GM23338 (cell line): ENCODE data around the gene CCR5. TPM values are rescaled to one million over a fixed set of nuclear protein-coding genes. Genes with fewer than 3 reads are reported as not detected.

Source experiments
- ATAC-seq: fragments of 200-7000 bp; cut with Tn5 transposase; 3 replicates; pipeline ENCODE4 v1.9.1; 2020
- DNase-seq: peaks from one replicate; pipeline ENCODE4 v3.0.0-alpha.2; 2015; ENCODE audit warnings: low spot score
- H2AFZ ChIP-seq: fragments of 200-600 bp; sonication (generic); 2 replicates; pipeline ENCODE4 v1.8.0; 2016; ENCODE audit warnings: antibody characterized with exemption, mild to moderate bottlenecking, moderate library complexity
- H3F3A ChIP-seq: fragments of 200-600 bp; sonication (generic); replicated peaks from 2 replicates; pipeline ENCODE4 v1.8.0; 2017; ENCODE audit warnings: antibody characterized with exemption, mixed run types, low read depth
- H3K27ac ChIP-seq: fragments of 200-600 bp; sonication (generic); 2 replicates; pipeline ENCODE4 v1.6.1; 2016; ENCODE audit warnings: low read depth
- H3K27me3 ChIP-seq: fragments of 200-600 bp; sonication (generic); 2 replicates; pipeline ENCODE4 v1.8.0; 2016; ENCODE audit warnings: mild to moderate bottlenecking, mixed run types, moderate library complexity; ENCODE audit not compliant: insufficient read depth
- H3K36me3 ChIP-seq: fragments of 200-600 bp; sonication (generic); 2 replicates; pipeline ENCODE4 v1.8.0; 2016; ENCODE audit warnings: mild to moderate bottlenecking; ENCODE audit not compliant: insufficient read depth
- H3K4me1 ChIP-seq: fragments of 200-600 bp; sonication (generic); 2 replicates; pipeline ENCODE4 v1.8.0; 2016; ENCODE audit warnings: mild to moderate bottlenecking, moderate library complexity; ENCODE audit not compliant: insufficient read depth
- H3K4me2 ChIP-seq: fragments of 200-600 bp; sonication (generic); 2 replicates; pipeline ENCODE4 v1.7.1; 2017; ENCODE audit warnings: mixed run types
- H3K4me3 ChIP-seq: fragments of 200-600 bp; sonication (generic); 2 replicates; pipeline ENCODE4 v1.6.1; 2016; ENCODE audit warnings: mixed run types
- H3K79me2 ChIP-seq: fragments of 200-600 bp; sonication (generic); replicated peaks from 2 replicates; pipeline ENCODE4 v1.8.0; 2017; ENCODE audit warnings: mild to moderate bottlenecking; ENCODE audit not compliant: insufficient read depth
- H3K9me2 ChIP-seq: fragments of 200-600 bp; sonication (generic); 2 replicates; pipeline ENCODE4 v1.8.0; 2017; ENCODE audit not compliant: insufficient read depth
- H4K20me1 ChIP-seq: fragments of 200-600 bp; sonication (generic); replicated peaks from 2 replicates; pipeline ENCODE4 v1.8.0; 2017; ENCODE audit warnings: mild to moderate bottlenecking; ENCODE audit not compliant: insufficient read depth
- H3K27ac Mint-ChIP-seq: 2 replicates; pipeline ENCODE4 v1.8.0; 2020; ENCODE audit warnings: inconsistent platforms, mild to moderate bottlenecking, moderate library complexity, mixed read lengths
- H3K27me3 Mint-ChIP-seq: 3 replicates; pipeline ENCODE4 v1.8.0; 2022; ENCODE audit warnings: low read depth, mild to moderate bottlenecking, moderate library complexity, mixed read lengths, inconsistent platforms; ENCODE audit not compliant: insufficient read depth, poor library complexity
- H3K36me3 Mint-ChIP-seq: 3 replicates; pipeline ENCODE4 v1.8.0; 2021; ENCODE audit warnings: low read depth, mild to moderate bottlenecking, inconsistent platforms, moderate library complexity, mixed read lengths
- H3K4me1 Mint-ChIP-seq: 3 replicates; pipeline ENCODE4 v1.8.0; 2020; ENCODE audit warnings: mild to moderate bottlenecking, inconsistent platforms, mixed read lengths
- H3K4me3 Mint-ChIP-seq: 3 replicates; pipeline ENCODE4 v1.8.0; 2021; ENCODE audit warnings: moderate library complexity, mild to moderate bottlenecking, inconsistent platforms, mixed read lengths
- H3K9me3 Mint-ChIP-seq: 3 replicates; pipeline ENCODE4 v1.8.0; 2020; ENCODE audit warnings: moderate library complexity, mild to moderate bottlenecking, inconsistent platforms, mixed read lengths
- JUNB ChIP-seq: IDR thresholded peaks from one replicate; pipeline ENCODE4 v1.6.1; 2016; ENCODE audit warnings: antibody characterized with exemption; ENCODE audit not compliant: unreplicated experiment
- NANOG ChIP-seq: IDR thresholded peaks from 2 replicates; pipeline ENCODE4 v1.6.1; 2016; ENCODE audit warnings: antibody characterized with exemption, borderline replicate concordance
- POLR2AphosphoS5 ChIP-seq: IDR thresholded peaks from 2 replicates; pipeline ENCODE4 v1.6.1; 2016; ENCODE audit warnings: antibody characterized with exemption, low read depth
- REST ChIP-seq: IDR thresholded peaks from one replicate; pipeline ENCODE4 v1.6.1; 2018; ENCODE audit warnings: antibody characterized with exemption; ENCODE audit not compliant: unreplicated experiment
- STAT1 ChIP-seq: IDR thresholded peaks from one replicate; pipeline ENCODE4 v1.6.1; 2016; ENCODE audit warnings: antibody characterized with exemption; ENCODE audit not compliant: unreplicated experiment
- ZNF331 ChIP-seq: fragments of 250-450 bp; sonication (Bioruptor Pico); IDR thresholded peaks from 2 replicates; pipeline ENCODE4 v1.5.0; 2020; ENCODE audit warnings: low read depth, mild to moderate bottlenecking, moderate library complexity
- ZNF462 ChIP-seq: fragments of 250-450 bp; sonication (Bioruptor Pico); IDR thresholded peaks from 2 replicates; pipeline ENCODE4 v1.5.0; 2020; ENCODE audit warnings: mild to moderate bottlenecking, moderate library complexity
- polyA plus RNA-seq: library from polyadenylated mRNA; unstranded; fragments of >200 nt; fragmentation: Nextera tagmentation; extraction: Ambion mirVana; gene quantifications from 2 replicates; pipeline ENCODE4 v1.2.1, GENCODE V29; 2016
- total RNA-seq: library from RNA; depleted of rRNA; stranded (reverse); fragments of >200 nt; shearing (Covaris generic); gene quantifications from 2 replicates; pipeline ENCODE4 v1.2.3, GENCODE V29; 2014
- TF ChIP-seq, protein P1 (sequence below), 2 experiments: fragments of 200-600 bp in 1 of 2; sonication (generic) in 1 of 2; conservative IDR thresholded peaks; 2 replicates each; pipeline versions ENCODE4 v1.5.1 to v1.6.1; 2016 to 2017; ENCODE audit warnings: antibody characterized with exemption in 2 of 2, low read depth in 2 of 2, mild to moderate bottlenecking in 2 of 2, moderate library complexity in 1 of 2
- TF ChIP-seq, protein P2 (sequence below): IDR thresholded peaks from 2 replicates; pipeline ENCODE4 v1.6.1; 2016; ENCODE audit warnings: antibody characterized with exemption

CCR5 gene
- total and polyA plus RNA-seq, 2 experiments from 2014 or later: not detected

GRCh38 chr3:46338840-46339239, 31.9 kb upstream of the CCR5 start (continued):
- TF ChIP-seq, protein P1, sequence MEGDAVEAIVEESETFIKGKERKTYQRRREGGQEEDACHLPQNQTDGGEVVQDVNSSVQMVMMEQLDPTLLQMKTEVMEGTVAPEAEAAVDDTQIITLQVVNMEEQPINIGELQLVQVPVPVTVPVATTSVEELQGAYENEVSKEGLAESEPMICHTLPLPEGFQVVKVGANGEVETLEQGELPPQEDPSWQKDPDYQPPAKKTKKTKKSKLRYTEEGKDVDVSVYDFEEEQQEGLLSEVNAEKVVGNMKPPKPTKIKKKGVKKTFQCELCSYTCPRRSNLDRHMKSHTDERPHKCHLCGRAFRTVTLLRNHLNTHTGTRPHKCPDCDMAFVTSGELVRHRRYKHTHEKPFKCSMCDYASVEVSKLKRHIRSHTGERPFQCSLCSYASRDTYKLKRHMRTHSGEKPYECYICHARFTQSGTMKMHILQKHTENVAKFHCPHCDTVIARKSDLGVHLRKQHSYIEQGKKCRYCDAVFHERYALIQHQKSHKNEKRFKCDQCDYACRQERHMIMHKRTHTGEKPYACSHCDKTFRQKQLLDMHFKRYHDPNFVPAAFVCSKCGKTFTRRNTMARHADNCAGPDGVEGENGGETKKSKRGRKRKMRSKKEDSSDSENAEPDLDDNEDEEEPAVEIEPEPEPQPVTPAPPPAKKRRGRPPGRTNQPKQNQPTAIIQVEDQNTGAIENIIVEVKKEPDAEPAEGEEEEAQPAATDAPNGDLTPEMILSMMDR (conservative IDR thresholded peaks at IDR 0.05; ENCODE audit: low read depth in 2 of 2): no peak
- TF ChIP-seq STAT1 (no peak), NANOG (no peak)

- H3K4me1 ChIP-seq: no peaks in the 10 kb centered on the region
- H3K9me2 ChIP-seq: no peaks in the 10 kb centered on the region; the same call in 1 of the 2 replicates
- Mint-ChIP-seq H3K27me3 (no peaks in the 10 kb centered on the region), H3K4me1 (no peaks in the 10 kb centered on the region), H3K9me3 (peaks cover 37% of the 10 kb centered on the region), H3K36me3 (peaks cover 9% of the 10 kb centered on the region; the same call in 2 of the 3 replicates), H3K27ac (no peak overlapping the region), H3K4me3 (no peak overlapping the region)
- TF ChIP-seq JUNB: no peak
- TF ChIP-seq ZNF331 (CRISPR knock-in tag): no peak
- TF ChIP-seq POLR2AphosphoS5: no peak
- TF ChIP-seq, protein P1 (conservative IDR thresholded peaks at IDR 0.05; ENCODE audit: low read depth in 2 of 2): no peak
- TF ChIP-seq, protein P2, sequence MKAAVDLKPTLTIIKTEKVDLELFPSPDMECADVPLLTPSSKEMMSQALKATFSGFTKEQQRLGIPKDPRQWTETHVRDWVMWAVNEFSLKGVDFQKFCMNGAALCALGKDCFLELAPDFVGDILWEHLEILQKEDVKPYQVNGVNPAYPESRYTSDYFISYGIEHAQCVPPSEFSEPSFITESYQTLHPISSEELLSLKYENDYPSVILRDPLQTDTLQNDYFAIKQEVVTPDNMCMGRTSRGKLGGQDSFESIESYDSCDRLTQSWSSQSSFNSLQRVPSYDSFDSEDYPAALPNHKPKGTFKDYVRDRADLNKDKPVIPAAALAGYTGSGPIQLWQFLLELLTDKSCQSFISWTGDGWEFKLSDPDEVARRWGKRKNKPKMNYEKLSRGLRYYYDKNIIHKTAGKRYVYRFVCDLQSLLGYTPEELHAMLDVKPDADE: no peak
- no peak for TF ChIP-seq ZNF462 (CRISPR knock-in tag)
- no peak for TF ChIP-seq REST
- no peak overlapping the region for H2AFZ ChIP-seq
- H3K27me3 ChIP-seq: no peaks in the 10 kb centered on the region
- H3K4me2 ChIP-seq: no peak overlapping the region
- H4K20me1 ChIP-seq: no peaks in the 10 kb centered on the region
- H3K27ac ChIP-seq: no peak overlapping the region
- no peaks in the 10 kb centered on the region for H3K79me2 ChIP-seq
- no peak overlapping the region for H3K4me3 ChIP-seq
- H3F3A ChIP-seq: no peaks in the 10 kb centered on the region
- H3K36me3 ChIP-seq: no peaks in the 10 kb centered on the region; the same call in 1 of the 2 replicates
- ATAC-seq: no peak
- DNase-seq: no peak
Measured at GRCh38 chr3:46344476-46344875, 26.3 kb upstream of the CCR5 start.
